Tibial nerve (tissue), 4 donors: ENCODE measurements around the gene SLC35E1. TPM values are rescaled to one million over a fixed set of nuclear protein-coding genes. Genes with fewer than 3 reads are reported as not detected.

ENCODE experiments used
- DNase-seq, 2 donors: peaks; one replicate each; pipeline ENCODE4 v3.0.0-alpha.2; 2019; ENCODE audit warnings: low spot score in 2 of 2
- H3K27ac ChIP-seq, 4 donors: fragments of 200-600 bp; sonication (generic) in 3 of 4; one replicate each; pipeline ENCODE4 v1.5.1; 2017 to 2019; ENCODE audit warnings: mild to moderate bottlenecking in 1 of 4
- H3K27me3 ChIP-seq, 2 donors: fragments of 200-600 bp; sonication (generic) in 1 of 2; one replicate each; pipeline versions ENCODE4 v1.5.1 to v1.6.0; 2017 to 2019
- H3K36me3 ChIP-seq, 3 donors: fragments of 200-600 bp; sonication (generic); one replicate each; pipeline ENCODE4 v1.5.1; 2018 to 2019
- H3K4me1 ChIP-seq, 4 donors: fragments of 200-600 bp; sonication (generic) in 3 of 4; one replicate each; pipeline ENCODE4 v1.5.1; 2017 to 2019
- H3K4me3 ChIP-seq, 4 donors: fragments of 200-600 bp; sonication (generic) in 3 of 4; one replicate each; pipeline ENCODE4 v1.5.1; 2017 to 2019; ENCODE audit warnings: mild to moderate bottlenecking in 1 of 4, moderate library complexity in 1 of 4
- H3K9me3 ChIP-seq, 4 donors: fragments of 200-600 bp; sonication (generic) in 3 of 4; one replicate each; pipeline ENCODE4 v1.5.1; 2017 to 2019
- CTCF ChIP-seq, 5 experiments: fragments of 200-600 bp in 3 of 5; fragments of 450-650 bp in 2 of 5; sonication (generic) in 3 of 5; IDR thresholded peaks; one replicate each; pipeline ENCODE4 v1.5.1; 2016 to 2019; ENCODE audit warnings: antibody characterized with exemption in 5 of 5, mild to moderate bottlenecking in 3 of 5, moderate library complexity in 2 of 5
- EP300 ChIP-seq, 2 donors: sonication (generic); formaldehyde crosslinking; IDR thresholded peaks; one replicate each; pipeline ENCODE4 v1.6.1; 2017; ENCODE audit warnings: antibody characterized with exemption in 2 of 2, mild to moderate bottlenecking in 1 of 2
- POLR2A ChIP-seq, 2 donors: fragments of 450-650 bp; IDR thresholded peaks; one replicate each; pipeline ENCODE4 v1.6.1; 2017; ENCODE audit warnings: antibody characterized with exemption in 2 of 2, mild to moderate bottlenecking in 2 of 2, moderate library complexity in 2 of 2
- WGBS, 2 donors: methylation state at CpG; one replicate each; pipeline ENCODE4 v1.1.5; 2018; 5-methylcytosine and 5-hydroxymethylcytosine counted together
- total RNA-seq, 4 donors: library from RNA; depleted of rRNA; stranded (reverse); fragments of >200 nt; gene quantifications; one replicate each; pipeline ENCODE4 v1.1.0, GENCODE V29; 2016

SLC35E1 gene
- total RNA-seq, 4 donors from 2014 or later: 24.9 to 29.5 (median 28.0) TPM

- no peaks in the 10 kb centered on the region for H3K27me3 ChIP-seq
- H3K36me3 ChIP-seq: peaks cover 20 to 100% (median 74%) of the 10 kb centered on the region in 3 donors
- no peak overlapping the region for H3K4me3 ChIP-seq
- TF ChIP-seq POLR2A (IDR thresholded peaks at IDR 0.05) (no peak), EP300 (IDR thresholded peaks at IDR 0.05) (no peak)
- 96% methylated on average over 24 to 29 of the region's 29 CpGs for WGBS, 2 donors
- no peak overlapping the region for H3K27ac ChIP-seq
- no peaks in the 10 kb centered on the region for H3K4me1 ChIP-seq
- no peak for DNase-seq
- no peaks in the 10 kb centered on the region for H3K9me3 ChIP-seq
Measured at GRCh38 chr19:16525751-16526481, 46.3 kb downstream of the SLC35E1 start.

- TF ChIP-seq POLR2A (IDR thresholded peaks at IDR 0.05) (no peak), CTCF (IDR thresholded peaks at IDR 0.05) (no peak), EP300 (IDR thresholded peaks at IDR 0.05) (no peak)
- no peak overlapping the region for H3K4me3 ChIP-seq
- no peak for DNase-seq
- no peak overlapping the region for H3K27ac ChIP-seq
- peaks cover 18 to 100% (median 74%) of the 10 kb centered on the region in 3 donors for H3K36me3 ChIP-seq
- no peaks in the 10 kb centered on the region for H3K27me3 ChIP-seq
- 94 to 95% methylated on average over 50 to 54 of the region's 54 CpGs for WGBS, 2 donors
- H3K9me3 ChIP-seq: no peaks in the 10 kb centered on the region
- H3K4me1 ChIP-seq: no peaks in the 10 kb centered on the region
Measured at GRCh38 chr19:16524991-16525734, 47.1 kb downstream of the SLC35E1 start.

- WGBS, 2 donors: 91 to 95% methylated on average over 24 to 25 of the region's 25 CpGs
- TF ChIP-seq CTCF (IDR thresholded peaks at IDR 0.05): no peak
- TF ChIP-seq POLR2A (IDR thresholded peaks at IDR 0.05): no peak
- TF ChIP-seq EP300 (IDR thresholded peaks at IDR 0.05): no peak
- Histone ChIP-seq H3K9me3 (no peaks in the 10 kb centered on the region), H3K36me3 (peaks cover 21 to 100% (median 62%) of the 10 kb centered on the region in 3 donors), H3K4me1 (no peaks in the 10 kb centered on the region), H3K27ac (no peak overlapping the region), H3K27me3 (no peaks in the 10 kb centered on the region), H3K4me3 (no peak overlapping the region)
- no peak for DNase-seq
Measured at GRCh38 chr19:16522559-16523377, 49.4 kb downstream of the SLC35E1 start.

GRCh38 chr19:16521715-16522289 lies 50.4 kb downstream of the SLC35E1 start:
- Histone ChIP-seq H3K4me1 (no peaks in the 10 kb centered on the region), H3K36me3 (peaks cover 14 to 100% (median 63%) of the 10 kb centered on the region in 3 donors), H3K9me3 (no peaks in the 10 kb centered on the region), H3K27me3 (no peaks in the 10 kb centered on the region), H3K27ac (no peak overlapping the region), H3K4me3 (no peak overlapping the region)
- TF ChIP-seq CTCF (IDR thresholded peaks at IDR 0.05): no peak
- no peak for TF ChIP-seq EP300 (IDR thresholded peaks at IDR 0.05)
- no peak for TF ChIP-seq POLR2A (IDR thresholded peaks at IDR 0.05)
- DNase-seq: no peak
- WGBS, 2 donors: 86 to 94% methylated on average over 10 of the region's 10 CpGs

GRCh38 chr19:16520986-16521624 lies 51.1 kb downstream of the SLC35E1 start:
- H3K9me3 ChIP-seq: no peaks in the 10 kb centered on the region
- DNase-seq: no peak
- H3K36me3 ChIP-seq: peaks cover 14 to 100% (median 61%) of the 10 kb centered on the region in 3 donors
- TF ChIP-seq EP300 (IDR thresholded peaks at IDR 0.05): no peak
- TF ChIP-seq POLR2A (IDR thresholded peaks at IDR 0.05): no peak
- no peak for TF ChIP-seq CTCF (IDR thresholded peaks at IDR 0.05)
- no peak overlapping the region for H3K4me3 ChIP-seq
- no peaks in the 10 kb centered on the region for H3K27me3 ChIP-seq
- no peaks in the 10 kb centered on the region for H3K4me1 ChIP-seq
- 90 to 92% methylated on average over 18 of the region's 18 CpGs for WGBS, 2 donors
- no peak overlapping the region for H3K27ac ChIP-seq
